ENCODE results near the gene AADACL4. TPM values are rescaled to one million over a fixed set of nuclear protein-coding genes. Genes with fewer than 3 reads are reported as not detected.

Gene AADACL4
- total and polyA plus RNA-seq, 2 of the 8 experiments (the other 6 are each of a cell fraction or from before 2014, with no cell fraction given), result 0.08 TPM; not detected in 1

GRCh38 chr1:12697397-12697796, 53.5 kb downstream of the AADACL4 start:
- Histone ChIP-seq H4K5ac (ENCODE audit: insufficient read length, low read depth, low read length) (no peak overlapping the region), H3K9ac (replicated peaks in 1 of 4; ENCODE audit: extremely low read depth in 1 of 4, low read depth in 3 of 4, low read length in 3 of 4) (no peak overlapping the region), H3K36me3 (ENCODE audit: control insufficient read depth in 2 of 4, insufficient read depth in 4 of 4, low read length in 3 of 4) (no peaks in the 10 kb centered on the region), H3K4me3 (ENCODE audit: extremely low read depth in 1 of 4, insufficient read depth in 2 of 4, low read depth in 3 of 4, low read length in 4 of 4) (no peak overlapping the region), H3K4me2 (ENCODE audit: insufficient read depth in 1 of 2, low read depth in 2 of 2, low read length in 2 of 2) (no peak overlapping the region), H2BK5ac (ENCODE audit: low read depth, low read length) (no peak overlapping the region), H4K20me1 (replicated peaks in 1 of 2; ENCODE audit: control insufficient read depth in 1 of 2, insufficient read depth in 2 of 2, low read length in 2 of 2) (no peaks in the 10 kb centered on the region), H3K4me1 (replicated peaks in 1 of 4; ENCODE audit: control insufficient read depth in 3 of 4, insufficient read depth in 4 of 4, low read length in 3 of 4) (no peaks in the 10 kb centered on the region; a peak in 1 of 7 replicates), H3K79me1 (ENCODE audit: low read depth, low read length) (no peaks in the 10 kb centered on the region), H3K18ac (ENCODE audit: extremely low read depth, low read length) (no peak overlapping the region), H3K27ac (ENCODE audit: low read depth, low read length) (no peak overlapping the region), H2BK120ac (replicated peaks; ENCODE audit: low read depth, low read length) (no peak overlapping the region), H3K23me2 (ENCODE audit: low read depth, low read length) (no peaks in the 10 kb centered on the region), H3K23ac (ENCODE audit: insufficient read length) (no peak overlapping the region), H2BK12ac (ENCODE audit: low read depth, low read length) (no peak overlapping the region), H3K79me2 (ENCODE audit: control insufficient read depth in 1 of 2, insufficient read depth in 2 of 2, low read length in 2 of 2) (no peaks in the 10 kb centered on the region), H2AK5ac (ENCODE audit: low read depth, low read length) (no peak overlapping the region), H3K56ac (replicated peaks; ENCODE audit: insufficient read length, low read depth, low read length) (no peak overlapping the region), H3K27me3 (replicated peaks in 1 of 4; ENCODE audit: control insufficient read depth in 3 of 4, extremely low read depth in 1 of 4, insufficient read depth in 3 of 4, low read length in 3 of 4) (no peaks in the 10 kb centered on the region), H3K9me3 (ENCODE audit: insufficient read depth in 2 of 2, low read depth in 1 of 2, low read length in 1 of 2) (peaks cover 0 to 5% of the 10 kb centered on the region in 2 experiments; a peak in 1 of 4 replicates), H2BK20ac (ENCODE audit: low read length) (no peak overlapping the region), H3K14ac (ENCODE audit: insufficient read length) (no peak overlapping the region), H2BK15ac (ENCODE audit: low read length) (no peak overlapping the region), H3K4ac (replicated peaks; ENCODE audit: insufficient read length, low read depth, low read length) (no peak overlapping the region), H2AFZ (ENCODE audit: low read length) (no peak overlapping the region), H4K8ac (ENCODE audit: extremely low read depth, insufficient read depth, low read length) (no peak overlapping the region), H4K91ac (replicated peaks; ENCODE audit: insufficient read length, low read length) (no peak overlapping the region)
- DNase-seq (ENCODE audit: low read depth in 1 of 2, low spot score in 2 of 2), result no peak
- FAIRE-seq, result no peak
- ChIA-PET POLR2A (ENCODE audit: partially characterized antibody) (no interaction called here), CTCF (ENCODE audit: partially characterized antibody) (no interaction called here)
- 89% methylated on average over 3 of the region's 3 CpGs; no CpG with 5 or more reads in 1 of the 2 experiments for WGBS, 2 experiments (ENCODE audit: extremely low coverage in 1 of 2, insufficient coverage in 1 of 2, insufficient read length in 1 of 2, insufficient replicate concordance in 2 of 2, low coverage in 1 of 2, low lambda C conversion rate in 2 of 2, missing lambda C conversion rate in 1 of 2)
- TF ChIP-seq CREB1 (IDR thresholded peaks at IDR 0.05) (no peak), EGR1 (IDR thresholded peaks at IDR 0.05; ENCODE audit: borderline replicate concordance, low read depth, low read length) (no peak), YY1 (IDR thresholded peaks at IDR 0.05; ENCODE audit: low read depth, low read length) (no peak), EP300 (IDR thresholded peaks at IDR 0.05; ENCODE audit: borderline replicate concordance in 1 of 2, low read depth in 2 of 2, low read length in 2 of 2) (no peak), ATF3 (IDR thresholded peaks at IDR 0.05; ENCODE audit: insufficient read depth, low read depth, low read length) (no peak), CHD2 (IDR thresholded peaks at IDR 0.05; ENCODE audit: low read length) (no peak), EZH2 (IDR thresholded peaks at IDR 0.05; ENCODE audit: low read depth, low read length, severe bottlenecking) (no peak), POLR2A (IDR thresholded peaks at IDR 0.05; ENCODE audit: control extremely low read depth in 1 of 2, low read depth in 2 of 2, low read length in 2 of 2) (no peak), E2F6 (IDR thresholded peaks at IDR 0.05) (no peak), SP1 (IDR thresholded peaks at IDR 0.05; ENCODE audit: low read depth, low read length) (no peak), ATF2 (IDR thresholded peaks at IDR 0.05; ENCODE audit: low read length) (no peak), CTBP2 (IDR thresholded peaks at IDR 0.05; ENCODE audit: borderline replicate concordance, insufficient read depth, insufficient read length, low read length) (no peak)

Measured in H1 (cell line).